Esophagus squamous epithelium (tissue), 5 donors: ENCODE measurements around the gene TRABD2B. TPM values are rescaled to one million over a fixed set of nuclear protein-coding genes. Genes with fewer than 3 reads are reported as not detected.

ENCODE experiments used
- DNase-seq: peaks from one replicate; lab custom pipeline; 2025; lab: John Stamatoyannopoulos, UW
- H3K27ac ChIP-seq, 4 donors: fragments of 200-600 bp; sonication (generic); one replicate each; pipeline ENCODE4 v1.5.1; 2016 to 2019; ENCODE audit warnings: mild to moderate bottlenecking in 1 of 4
- H3K27me3 ChIP-seq, 4 donors: fragments of 200-600 bp; sonication (generic); 1 replicate in 3 of 4; 2 replicates in 1 of 4; pipeline versions ENCODE4 v1.5.1 to v1.6.0; 2017 to 2021; ENCODE audit warnings: antibody characterized with exemption in 1 of 4
- H3K36me3 ChIP-seq, 3 donors: fragments of 200-600 bp; sonication (generic); one replicate each; pipeline ENCODE4 v1.5.1; 2016 to 2019
- H3K4me1 ChIP-seq, 3 donors: fragments of 200-600 bp; sonication (generic); one replicate each; pipeline ENCODE4 v1.5.1; 2017 to 2019
- H3K4me3 ChIP-seq, 4 donors: fragments of 200-600 bp; sonication (generic); 1 replicate in 3 of 4; 2 replicates in 1 of 4; pipeline ENCODE4 v1.5.1; 2016 to 2019; ENCODE audit warnings: mild to moderate bottlenecking in 2 of 4, moderate library complexity in 1 of 4
- H3K9me3 ChIP-seq, 3 donors: fragments of 200-600 bp; sonication (generic); one replicate each; pipeline ENCODE4 v1.5.1; 2016 to 2019
- CTCF ChIP-seq, 6 experiments: fragments of 450-650 bp in 4 of 6; fragments of 200-600 bp in 2 of 6; sonication (generic) in 2 of 6; IDR thresholded peaks; one replicate each; pipeline ENCODE4 v1.5.1; 2016 to 2019; ENCODE audit warnings: antibody characterized with exemption in 6 of 6, mild to moderate bottlenecking in 4 of 6, moderate library complexity in 4 of 6
- POLR2A ChIP-seq, 4 donors: fragments of 450-650 bp; IDR thresholded peaks; one replicate each; pipeline ENCODE4 v1.6.1; 2017; ENCODE audit warnings: antibody characterized with exemption in 4 of 4, mild to moderate bottlenecking in 4 of 4, moderate library complexity in 3 of 4
- WGBS, 2 donors: methylation state at CpG; one replicate each; pipeline ENCODE4 v1.1.5; 2018; 5-methylcytosine and 5-hydroxymethylcytosine counted together
- intact Hi-C: fragments of 100-400 bp; cut with DNase I; formaldehyde crosslinking; loops from one replicate; pipeline ENCODE4 v1.15.0; 2022
- total RNA-seq, 4 donors: library from RNA; depleted of rRNA; stranded (reverse); fragments of >200 nt; gene quantifications; one replicate each; pipeline ENCODE4 v1.1.0, GENCODE V29; 2016
- donor health status: DM: yes; HTN: yes; CAD: no.

The TRABD2B gene
- total RNA-seq, 4 donors from 2014 or later: 0.26 to 1.7 (median 0.50) TPM

GRCh38 chr1:47794530-47794929 lies 202.7 kb downstream of the TRABD2B start:
- intact Hi-C loops: no loop called here
- Histone ChIP-seq H3K4me3 (no peak overlapping the region), H3K27me3 (no peaks in the 10 kb centered on the region), H3K36me3 (no peaks in the 10 kb centered on the region), H3K4me1 (peaks cover 0 to 18% (median 15%) of the 10 kb centered on the region in 3 donors), H3K27ac (no peak overlapping the region), H3K9me3 (no peaks in the 10 kb centered on the region)
- TF ChIP-seq POLR2A (IDR thresholded peaks at IDR 0.05) (no peak), CTCF (IDR thresholded peaks at IDR 0.05) (no peak)
- DNase-seq: no peak
- WGBS, 2 donors: 93% methylated on average over 8 to 9 of the region's 9 CpGs

GRCh38 chr1:47794081-47794480 lies 203.1 kb downstream of the TRABD2B start:
- Histone ChIP-seq H3K4me1 (peaks cover 0 to 18% (median 15%) of the 10 kb centered on the region in 3 donors), H3K27me3 (no peaks in the 10 kb centered on the region), H3K4me3 (no peak overlapping the region), H3K36me3 (no peaks in the 10 kb centered on the region), H3K27ac (no peak overlapping the region), H3K9me3 (no peaks in the 10 kb centered on the region)
- intact Hi-C loops: no loop called here
- TF ChIP-seq CTCF (IDR thresholded peaks at IDR 0.05): no peak
- TF ChIP-seq POLR2A (IDR thresholded peaks at IDR 0.05): no peak
- DNase-seq: no peak
- 71 to 100% methylated on average over 1 to 5 of the region's 5 CpGs for WGBS, 2 donors

- no peak for DNase-seq
- Histone ChIP-seq H3K4me3 (no peak overlapping the region), H3K27me3 (no peaks in the 10 kb centered on the region), H3K9me3 (no peaks in the 10 kb centered on the region), H3K36me3 (no peaks in the 10 kb centered on the region), H3K4me1 (peaks cover 0 to 18% (median 15%) of the 10 kb centered on the region in 3 donors), H3K27ac (no peak overlapping the region)
- intact Hi-C loops: no loop called here
- no peak for TF ChIP-seq CTCF (IDR thresholded peaks at IDR 0.05)
- TF ChIP-seq POLR2A (IDR thresholded peaks at IDR 0.05): no peak
Observed at GRCh38 chr1:47793563-47793962, 203.6 kb downstream of the TRABD2B start.

GRCh38 chr1:47792779-47793178 lies 204.4 kb downstream of the TRABD2B start:
- intact Hi-C loops: no loop called here
- Histone ChIP-seq H3K4me3 (no peak overlapping the region), H3K36me3 (no peaks in the 10 kb centered on the region), H3K4me1 (peaks cover 0 to 18% (median 15%) of the 10 kb centered on the region in 3 donors), H3K9me3 (no peaks in the 10 kb centered on the region), H3K27me3 (no peaks in the 10 kb centered on the region), H3K27ac (no peak overlapping the region)
- TF ChIP-seq CTCF (IDR thresholded peaks at IDR 0.05) (no peak), POLR2A (IDR thresholded peaks at IDR 0.05) (no peak)
- no peak for DNase-seq
- 60 to 63% methylated on average over 1 to 3 of the region's 3 CpGs for WGBS, 2 donors

GRCh38 chr1:47791879-47792608 lies 205.1 kb downstream of the TRABD2B start:
- Histone ChIP-seq H3K9me3 (no peaks in the 10 kb centered on the region), H3K36me3 (no peaks in the 10 kb centered on the region), H3K4me1 (peaks cover 0 to 12% (median 10%) of the 10 kb centered on the region in 3 donors), H3K27ac (no peak overlapping the region), H3K27me3 (no peaks in the 10 kb centered on the region), H3K4me3 (no peak overlapping the region)
- intact Hi-C loops: no loop called here
- 73 to 91% methylated on average over 4 to 7 of the region's 7 CpGs for WGBS, 2 donors
- DNase-seq: no peak
- TF ChIP-seq POLR2A (IDR thresholded peaks at IDR 0.05) (no peak), CTCF (IDR thresholded peaks at IDR 0.05) (no peak)
